Stimulated activated CD8-positive, alpha-beta memory T cell treated with anti-CD3 and anti-CD28 coated beads, Interleukin-2, amount 100 ng/mL, for 48 hours (primary cell): ENCODE results near the gene DNAJC13.

ENCODE experiments used
- DNase-seq, 2 donors: peaks; one replicate each; pipeline ENCODE4 v3.0.0-alpha.2; 2020; ENCODE audit warnings: low read depth in 2 of 2

The DNAJC13 gene

GRCh38 chr3:132461544-132461943 is 44.2 kb downstream of the DNAJC13 start:
- DNase-seq, result no peak

DNA sequence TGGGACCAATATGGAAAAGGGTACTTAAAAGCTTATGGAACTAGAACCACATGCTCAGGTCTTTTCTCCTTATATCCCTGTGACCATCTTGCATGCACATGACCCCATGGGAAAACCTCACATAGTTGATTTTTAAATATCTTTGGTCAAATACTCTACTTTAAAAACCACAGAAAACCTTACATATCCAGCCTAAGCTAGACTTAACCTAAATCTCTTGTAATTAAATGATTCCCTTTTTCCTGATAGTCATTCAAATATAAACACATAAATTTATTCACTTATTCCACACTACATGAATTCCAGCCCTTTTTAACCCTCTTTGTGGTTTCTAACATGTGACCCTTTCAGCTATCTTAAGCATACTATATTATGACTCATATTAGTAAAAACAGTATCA is 46.8 kb downstream of the DNAJC13 start:
- no peak for DNase-seq

GRCh38 chr3:132469326-132469725 is 52.0 kb downstream of the DNAJC13 start:
- DNase-seq, result no peak

- no peak for DNase-seq
Measured at GRCh38 chr3:132486099-132486498, 68.8 kb downstream of the DNAJC13 start.

GRCh38 chr3:132488151-132488550 is 70.8 kb downstream of the DNAJC13 start:
- DNase-seq, result no peak

DNA sequence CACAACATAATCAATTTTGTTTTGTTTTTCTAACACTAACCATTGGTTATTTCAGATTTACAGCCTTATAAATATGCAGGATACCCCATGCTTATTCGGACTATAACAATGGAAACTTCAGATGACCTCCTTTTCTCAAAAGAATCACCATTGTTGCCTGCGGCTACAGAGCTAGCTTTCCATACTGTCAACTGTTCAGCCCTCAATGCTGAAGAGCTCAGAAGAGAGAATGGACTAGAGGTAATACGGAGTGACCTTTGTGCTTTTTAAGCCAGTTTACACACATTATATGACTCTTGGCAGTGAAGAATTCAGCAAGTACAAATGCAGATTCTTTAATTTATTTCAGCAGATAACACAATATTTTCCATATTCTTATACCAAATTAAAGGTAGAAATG is 81.8 kb downstream of the DNAJC13 start:
- DNase-seq, result no peak

DNA sequence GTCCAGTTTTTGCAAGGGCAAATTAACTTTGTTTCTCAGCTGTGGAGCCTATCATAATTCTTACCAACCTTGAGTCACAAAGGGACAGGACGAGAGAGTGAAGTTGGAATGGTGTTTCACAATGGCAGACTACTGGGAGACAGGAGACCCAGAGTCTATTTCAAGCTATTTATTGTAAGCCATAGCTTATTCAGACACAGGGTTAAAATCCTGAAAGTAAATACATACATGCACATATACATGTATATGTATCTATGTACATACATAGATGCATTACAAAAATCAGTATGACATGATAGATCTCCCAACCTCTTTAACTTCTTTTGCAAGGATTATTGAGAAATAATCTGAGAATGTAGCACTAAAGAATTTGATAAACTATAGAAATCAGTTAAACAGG is 86.3 kb downstream of the DNAJC13 start:
- no peak for DNase-seq

DNA sequence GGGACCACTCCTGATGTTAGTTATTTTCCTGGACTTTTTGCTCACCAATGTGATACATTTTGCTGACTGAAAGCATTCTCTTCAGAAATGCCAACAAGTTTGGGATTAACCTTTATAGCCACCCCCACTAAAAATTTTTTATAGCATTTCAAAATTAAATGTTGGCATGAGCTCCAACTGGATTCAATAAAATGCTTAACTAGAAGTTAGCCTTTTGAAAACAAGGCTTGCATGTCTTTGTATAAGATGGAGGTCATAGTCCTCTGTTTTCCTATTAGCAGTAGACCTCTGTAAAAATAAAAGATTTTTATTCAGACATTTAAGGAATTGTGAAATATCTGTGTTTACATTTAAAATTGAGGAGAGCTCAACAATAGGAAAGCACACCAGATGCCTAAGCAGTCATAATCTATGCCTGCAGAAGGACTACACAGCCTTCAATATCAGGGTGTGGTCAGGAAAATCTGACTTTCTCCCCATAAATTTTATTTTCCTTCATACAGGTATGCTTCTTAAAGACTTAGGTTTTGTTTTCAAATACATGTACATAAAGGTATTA is 87.2 kb downstream of the DNAJC13 start:
- DNase-seq, result no peak

- DNase-seq, result no peak
Measured at GRCh38 chr3:132507657-132508056, 90.4 kb downstream of the DNAJC13 start.

DNA sequence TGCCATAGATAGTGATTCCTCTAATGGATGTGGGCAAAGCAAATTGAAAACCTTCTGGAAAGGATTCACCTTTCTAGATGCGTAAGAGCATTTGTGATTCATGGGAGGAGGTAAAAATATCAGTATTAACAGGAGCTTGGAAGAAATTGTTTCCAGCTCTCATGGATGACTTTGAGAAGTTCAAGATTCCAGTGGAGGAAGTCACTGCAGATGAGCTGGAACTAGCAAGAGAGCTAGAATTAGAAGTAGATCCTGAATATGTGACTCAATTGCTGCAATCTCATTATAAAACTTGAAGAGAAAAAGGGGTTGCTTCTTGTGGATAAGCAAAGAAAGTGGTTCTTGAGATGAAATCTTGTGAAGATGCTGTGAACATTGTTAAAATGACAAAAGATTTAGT is 91.8 kb downstream of the DNAJC13 start:
- no peak for DNase-seq

GRCh38 chr3:132509506-132509905 is 92.2 kb downstream of the DNAJC13 start:
- no peak for DNase-seq

DNA sequence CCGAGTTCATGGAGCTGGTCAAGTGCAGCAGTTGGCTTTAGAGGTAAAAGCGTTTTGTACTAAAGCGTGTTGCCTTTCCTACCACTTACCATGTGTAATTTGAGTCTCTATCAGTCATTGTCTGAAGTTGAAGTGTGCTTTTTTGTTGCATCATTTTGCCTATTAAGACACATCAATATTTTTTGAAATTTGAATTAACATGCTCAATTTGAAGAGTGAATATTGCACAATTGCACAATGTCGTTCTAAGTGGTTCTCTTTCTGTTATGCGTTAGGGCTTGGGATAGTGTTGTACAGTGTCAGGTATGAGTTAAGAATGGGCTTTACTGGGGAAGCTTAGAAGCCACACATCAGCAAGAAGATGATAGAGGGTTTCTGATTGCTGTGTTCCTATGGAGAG is 95.8 kb downstream of the DNAJC13 start:
- DNase-seq, result no peak

GRCh38 chr3:132517311-132517710 is 100.0 kb downstream of the DNAJC13 start:
- DNase-seq, result no peak

DNA sequence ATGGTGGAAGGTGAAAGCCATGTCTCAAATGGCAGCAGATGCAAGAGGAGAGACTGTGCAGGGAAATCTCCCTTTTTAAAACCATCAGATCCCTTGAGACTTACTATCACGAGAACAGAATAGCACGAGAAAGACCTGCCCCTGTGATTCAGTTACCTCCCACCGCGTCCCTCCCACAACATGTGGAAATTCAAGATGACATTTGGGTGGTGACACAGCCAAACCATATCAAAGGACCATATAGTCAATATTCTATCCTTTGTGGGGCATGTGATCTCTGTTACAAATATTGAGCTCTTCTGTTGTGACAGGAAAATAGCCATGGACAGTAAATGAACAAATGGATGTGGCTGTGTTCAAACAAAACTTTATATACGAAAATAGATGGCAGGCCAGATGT is 102.6 kb downstream of the DNAJC13 start:
- DNase-seq, result no peak

- no peak for DNase-seq
Measured at GRCh38 chr3:132521901-132522300, 104.6 kb downstream of the DNAJC13 start.

DNA sequence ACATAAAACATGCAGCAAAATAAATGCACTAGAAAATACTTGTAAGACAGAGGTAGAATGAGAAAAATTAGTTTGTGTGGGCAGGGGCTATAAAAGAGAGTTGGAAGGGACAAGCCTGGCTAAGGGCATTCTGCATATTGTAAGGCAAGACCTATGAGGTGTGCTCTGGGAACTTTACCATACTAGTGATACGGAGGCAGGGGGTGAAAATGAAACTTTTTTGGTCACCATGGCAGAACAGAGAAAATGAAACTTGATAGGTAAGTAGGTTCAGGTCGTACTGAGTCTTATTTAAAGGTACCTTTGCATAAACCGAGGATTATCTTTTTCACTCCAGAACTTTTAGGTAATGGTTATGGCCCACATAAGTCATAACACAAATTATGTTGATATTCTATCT is 105.1 kb downstream of the DNAJC13 start:
- DNase-seq, result no peak

DNA sequence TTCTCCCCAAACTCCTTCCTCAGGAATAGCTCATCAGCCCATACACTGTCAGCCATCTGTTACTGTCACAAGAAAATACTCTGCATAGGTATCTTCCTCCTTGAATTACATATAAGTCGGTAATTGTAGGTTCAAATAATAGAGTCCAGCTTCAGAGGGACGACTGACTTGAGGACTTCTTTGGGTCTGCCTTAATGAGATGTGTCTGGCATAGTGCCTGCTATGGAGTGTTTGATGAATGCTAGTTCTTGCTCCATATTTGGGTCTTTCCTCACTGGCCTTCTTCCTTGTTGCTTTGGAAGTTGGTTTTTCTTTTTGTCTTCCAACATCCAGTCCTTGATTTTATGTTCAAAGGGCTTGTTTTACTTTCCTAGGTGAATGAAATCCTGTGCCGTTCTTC is 113.3 kb downstream of the DNAJC13 start:
- DNase-seq, result no peak

- DNase-seq, result peak in 1 of 2 donors; percentile 32
Measured at GRCh38 chr3:132535575-132536441, 118.5 kb downstream of the DNAJC13 start.

- DNase-seq, result no peak
Measured at GRCh38 chr3:132536442-132537153, 119.3 kb downstream of the DNAJC13 start.

GRCh38 chr3:132537297-132537696 is 120.0 kb downstream of the DNAJC13 start:
- DNase-seq, result no peak

DNA sequence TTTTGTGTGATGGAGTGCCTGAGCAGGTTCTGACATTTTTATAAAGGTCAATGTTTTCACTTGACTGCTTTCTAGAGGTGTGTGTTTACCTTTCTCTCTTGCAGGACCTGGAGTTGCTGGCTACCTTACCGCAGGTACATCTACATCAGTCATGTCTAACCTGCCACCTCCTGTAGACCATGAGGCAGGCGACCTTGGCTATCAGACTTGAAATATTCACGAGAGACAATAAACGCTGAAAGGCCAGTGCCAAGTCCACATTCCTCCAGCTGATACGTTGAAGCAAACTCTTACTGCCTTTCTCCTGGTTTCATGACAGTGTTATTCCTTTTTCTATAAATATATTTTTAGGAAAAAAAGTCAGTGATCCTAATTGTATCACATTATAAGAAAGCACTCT is 120.8 kb downstream of the DNAJC13 start:
- no peak for DNase-seq

DNA sequence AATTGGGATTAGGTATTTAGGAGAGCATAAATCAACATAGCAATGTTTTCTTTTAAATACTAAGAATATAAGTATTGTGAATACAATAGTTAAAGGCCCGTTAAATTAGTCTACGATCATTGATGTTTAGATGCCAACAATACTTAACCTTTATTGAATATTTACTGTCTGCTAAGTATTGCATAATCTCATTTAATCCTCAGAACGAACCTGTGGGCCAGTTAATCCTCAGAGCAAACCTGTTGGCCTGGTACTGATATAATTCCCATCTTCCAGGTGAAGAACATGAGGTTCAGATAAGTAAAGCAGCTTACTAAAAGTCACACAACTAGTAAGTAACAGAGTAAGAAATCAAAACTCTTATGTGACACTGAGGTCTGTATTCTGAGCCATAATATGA is 122.4 kb downstream of the DNAJC13 start:
- no peak for DNase-seq

DNA sequence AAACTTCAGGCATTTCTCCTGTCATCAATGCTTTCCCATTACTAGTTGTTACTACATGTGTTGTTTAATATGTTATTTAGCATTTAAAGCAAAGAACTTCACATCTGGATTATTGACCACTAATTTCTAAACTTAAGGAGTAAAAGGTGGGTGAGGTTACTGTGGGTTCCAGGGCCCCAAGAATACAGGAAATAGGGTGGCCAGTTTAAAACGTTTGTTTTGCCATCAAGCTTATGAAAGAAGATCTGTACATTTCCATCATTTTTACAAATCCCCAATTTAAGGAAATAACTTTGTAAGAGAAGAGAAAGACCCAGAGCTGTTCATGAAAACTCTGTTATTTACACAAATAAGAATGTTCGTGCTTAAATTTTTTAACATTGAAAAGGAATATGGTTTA is 125.3 kb downstream of the DNAJC13 start:
- DNase-seq, result no peak
